Ovary (tissue), 3 donors: ENCODE results near the gene LRRC49.

ENCODE experiments used
- POLR2A ChIP-seq: fragments of 450-650 bp; IDR thresholded peaks from one replicate; pipeline ENCODE4 v1.6.1; 2017; ENCODE audit warnings: antibody characterized with exemption, mild to moderate bottlenecking, moderate library complexity
- TF ChIP-seq, protein P1 (sequence below), 3 donors: fragments of 450-650 bp in 2 of 3; fragments of 200-600 bp in 1 of 3; IDR thresholded peaks; one replicate each; pipeline versions ENCODE4 v1.5.1 to v1.8.0; 2016 to 2022; ENCODE audit warnings: antibody characterized with exemption in 3 of 3, mild to moderate bottlenecking in 1 of 3
- donor health status: DM: no; HTN: no; CAD: no.

DNA sequence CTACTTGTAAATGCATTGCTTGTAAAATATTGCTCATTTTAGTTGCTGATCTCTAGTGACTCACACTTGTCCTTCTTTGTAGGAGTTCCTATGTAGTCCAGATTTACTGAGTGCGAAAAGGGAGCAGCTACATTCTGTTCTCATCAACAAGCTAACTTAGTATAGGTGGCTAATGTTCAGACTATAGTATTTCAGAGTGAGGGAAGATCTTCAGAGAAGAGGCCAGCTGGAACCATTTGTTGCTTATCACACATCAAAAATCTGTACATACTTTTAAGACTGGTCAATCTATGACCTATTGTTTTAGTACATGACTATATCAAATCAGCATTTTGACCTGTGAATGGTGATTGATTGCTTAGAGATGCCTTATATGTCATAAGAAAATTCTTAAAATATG lies 151.4 kb downstream of the LRRC49 start:
- TF ChIP-seq, protein P1, sequence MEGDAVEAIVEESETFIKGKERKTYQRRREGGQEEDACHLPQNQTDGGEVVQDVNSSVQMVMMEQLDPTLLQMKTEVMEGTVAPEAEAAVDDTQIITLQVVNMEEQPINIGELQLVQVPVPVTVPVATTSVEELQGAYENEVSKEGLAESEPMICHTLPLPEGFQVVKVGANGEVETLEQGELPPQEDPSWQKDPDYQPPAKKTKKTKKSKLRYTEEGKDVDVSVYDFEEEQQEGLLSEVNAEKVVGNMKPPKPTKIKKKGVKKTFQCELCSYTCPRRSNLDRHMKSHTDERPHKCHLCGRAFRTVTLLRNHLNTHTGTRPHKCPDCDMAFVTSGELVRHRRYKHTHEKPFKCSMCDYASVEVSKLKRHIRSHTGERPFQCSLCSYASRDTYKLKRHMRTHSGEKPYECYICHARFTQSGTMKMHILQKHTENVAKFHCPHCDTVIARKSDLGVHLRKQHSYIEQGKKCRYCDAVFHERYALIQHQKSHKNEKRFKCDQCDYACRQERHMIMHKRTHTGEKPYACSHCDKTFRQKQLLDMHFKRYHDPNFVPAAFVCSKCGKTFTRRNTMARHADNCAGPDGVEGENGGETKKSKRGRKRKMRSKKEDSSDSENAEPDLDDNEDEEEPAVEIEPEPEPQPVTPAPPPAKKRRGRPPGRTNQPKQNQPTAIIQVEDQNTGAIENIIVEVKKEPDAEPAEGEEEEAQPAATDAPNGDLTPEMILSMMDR (IDR thresholded peaks at IDR 0.05), result no peak
- no peak for TF ChIP-seq POLR2A
